H9 (cell line): ENCODE results near the gene PRR7. TPM values are rescaled to one million over a fixed set of nuclear protein-coding genes. Genes with fewer than 3 reads are reported as not detected.
A peak's percentile ranks its signal among the peaks of the same experiment; 100 is the strongest.

Experiments used
- DNase-seq: peaks from one replicate; pipeline ENCODE4 v3.0.0-alpha.2; 2017
- H2AFZ ChIP-seq: one replicate; pipeline ENCODE4 v1.6.1; 2013; ENCODE audit warnings: mild to moderate bottlenecking, low read length, control low read depth, moderate library complexity
- H2AK5ac ChIP-seq: 2 replicates; pipeline ENCODE4 v1.6.1; 2013; ENCODE audit warnings: low read length, control low read depth, mixed read lengths; ENCODE audit not compliant: insufficient read length
- H2BK120ac ChIP-seq: one replicate; pipeline ENCODE4 v1.6.1; 2013; ENCODE audit warnings: low read depth, mild to moderate bottlenecking, low read length, control low read depth, inconsistent platforms; ENCODE audit not compliant: poor library complexity, severe bottlenecking
- H2BK12ac ChIP-seq: 2 replicates; pipeline ENCODE4 v1.6.1; 2013; ENCODE audit warnings: low read length, control low read depth, mixed read lengths, low read depth; ENCODE audit not compliant: insufficient read length
- H2BK15ac ChIP-seq: 2 replicates; pipeline ENCODE4 v1.6.1; 2013; ENCODE audit warnings: low read depth, low read length, control low read depth
- H2BK20ac ChIP-seq: one replicate; pipeline ENCODE4 v1.6.1; 2013; ENCODE audit warnings: low read depth, mild to moderate bottlenecking, low read length, control low read depth, inconsistent platforms; ENCODE audit not compliant: poor library complexity, severe bottlenecking
- H2BK5ac ChIP-seq: 2 replicates; pipeline ENCODE4 v1.6.1; 2013; ENCODE audit warnings: low read length, control low read depth, mixed read lengths; ENCODE audit not compliant: insufficient read length
- H3K14ac ChIP-seq: 2 replicates; pipeline ENCODE4 v1.6.1; 2013; ENCODE audit warnings: low read length, control low read depth; ENCODE audit not compliant: insufficient read depth
- H3K18ac ChIP-seq: 2 replicates; pipeline ENCODE4 v1.6.1; 2013; ENCODE audit warnings: low read depth, mild to moderate bottlenecking, mixed read lengths, low read length, control low read depth; ENCODE audit not compliant: insufficient read length
- H3K23ac ChIP-seq: 2 replicates; pipeline ENCODE4 v1.6.1; 2013; ENCODE audit warnings: low read length, control low read depth, mixed read lengths, low read depth; ENCODE audit not compliant: insufficient read length
- H3K23me2 ChIP-seq: 2 replicates; pipeline ENCODE4 v1.6.1; 2013; ENCODE audit warnings: low read depth, mild to moderate bottlenecking, mixed read lengths, low read length, control low read depth; ENCODE audit not compliant: insufficient read length, poor library complexity, severe bottlenecking
- H3K27ac ChIP-seq: 2 replicates; pipeline ENCODE4 v1.5.1; 2013; ENCODE audit warnings: low read length, control low read depth, mixed read lengths, low read depth; ENCODE audit not compliant: insufficient read length
- H3K27me3 ChIP-seq: 2 replicates; pipeline ENCODE4 v1.6.1; 2013; ENCODE audit warnings: low read length, control low read depth, inconsistent platforms; ENCODE audit not compliant: insufficient read depth
- H3K4ac ChIP-seq: 2 replicates; pipeline ENCODE4 v1.6.1; 2013; ENCODE audit warnings: low read depth, mild to moderate bottlenecking, control low read depth, inconsistent platforms, low read length, moderate library complexity
- H3K4me1 ChIP-seq: 2 replicates; pipeline ENCODE4 v1.6.1; 2013; ENCODE audit warnings: low read length, control low read depth, inconsistent platforms; ENCODE audit not compliant: insufficient read depth
- H3K4me2 ChIP-seq: 2 replicates; pipeline ENCODE4 v1.6.1; 2013; ENCODE audit warnings: low read length, control low read depth, mixed read lengths; ENCODE audit not compliant: insufficient read length, insufficient read depth
- H3K56ac ChIP-seq: 2 replicates; pipeline ENCODE4 v1.6.1; 2013; ENCODE audit warnings: low read depth, mild to moderate bottlenecking, mixed read lengths, low read length, control low read depth; ENCODE audit not compliant: insufficient read length
- H3K79me1 ChIP-seq: 2 replicates; pipeline ENCODE4 v1.6.1; 2013; ENCODE audit warnings: low read depth, mild to moderate bottlenecking, moderate library complexity, low read length, control low read depth, inconsistent platforms; ENCODE audit not compliant: insufficient read depth, poor library complexity, severe bottlenecking
- H3K79me2 ChIP-seq: 2 replicates; pipeline ENCODE4 v1.6.1; 2013; ENCODE audit warnings: low read length, control low read depth, inconsistent platforms; ENCODE audit not compliant: insufficient read depth
- H3K9ac ChIP-seq: 2 replicates; pipeline ENCODE4 v1.6.1; 2013; ENCODE audit warnings: low read length, control low read depth, mixed read lengths; ENCODE audit not compliant: insufficient read length; ENCODE audit errors: extremely low read depth
- H3K9me3 ChIP-seq: one replicate; pipeline ENCODE4 v1.6.1; 2013; ENCODE audit warnings: low read depth, low read length, inconsistent platforms; ENCODE audit not compliant: control insufficient read depth
- H3T11ph ChIP-seq: one replicate; pipeline ENCODE4 v1.6.1; 2013; ENCODE audit warnings: mild to moderate bottlenecking, low read length, control low read depth, inconsistent platforms
- H4K20me1 ChIP-seq: one replicate; pipeline ENCODE4 v1.6.1; 2013; ENCODE audit not compliant: control insufficient read depth, insufficient read length, insufficient read depth
- H4K5ac ChIP-seq: 2 replicates; pipeline ENCODE4 v1.6.1; 2013; ENCODE audit warnings: low read depth, mild to moderate bottlenecking, mixed read lengths, low read length, control low read depth; ENCODE audit not compliant: insufficient read length
- H4K8ac ChIP-seq: replicated peaks from 2 replicates; pipeline ENCODE4 v1.6.1; 2013; ENCODE audit warnings: low read length, control low read depth, mixed read lengths, low read depth; ENCODE audit not compliant: insufficient read length
- H4K91ac ChIP-seq: 2 replicates; pipeline ENCODE4 v1.6.1; 2013; ENCODE audit warnings: low read depth, mild to moderate bottlenecking, moderate library complexity, mixed read lengths, low read length, control low read depth; ENCODE audit not compliant: insufficient read length
- H3K27ac Mint-ChIP-seq, 3 experiments: 2 replicates in 2 of 3; 3 replicates in 1 of 3; pipeline ENCODE4 v1.8.0; 2020 to 2021; ENCODE audit warnings: mixed read lengths in 3 of 3, mild to moderate bottlenecking in 1 of 3, moderate library complexity in 1 of 3
- H3K27me3 Mint-ChIP-seq: 2 replicates; pipeline ENCODE4 v1.8.0; 2021; ENCODE audit warnings: low read depth, mild to moderate bottlenecking, moderate library complexity, mixed read lengths
- H3K36me3 Mint-ChIP-seq, 3 experiments: 2 replicates in 2 of 3; 3 replicates in 1 of 3; pipeline ENCODE4 v1.8.0; 2020 to 2021; ENCODE audit warnings: low read depth in 3 of 3, mixed read lengths in 3 of 3; ENCODE audit not compliant: insufficient read depth in 1 of 3
- H3K4me1 Mint-ChIP-seq, 2 experiments: 2 replicates each; pipeline ENCODE4 v1.8.0; 2020; ENCODE audit warnings: mixed read lengths in 2 of 2
- H3K4me3 Mint-ChIP-seq, 2 experiments: 2 replicates in 1 of 2; 3 replicates in 1 of 2; pipeline ENCODE4 v1.8.0; 2020 to 2021; ENCODE audit warnings: mild to moderate bottlenecking in 2 of 2, mixed read lengths in 2 of 2, moderate library complexity in 1 of 2
- H3K9me3 Mint-ChIP-seq, 2 experiments: 2 replicates in 1 of 2; 3 replicates in 1 of 2; pipeline ENCODE4 v1.8.0; 2020; ENCODE audit warnings: mild to moderate bottlenecking in 2 of 2, mixed read lengths in 2 of 2, moderate library complexity in 1 of 2
- WGBS: extraction: QIAGEN DNeasy Blood & Tissue Kit; methylation state at CpG from one replicate; pipeline ENCODE4 v1.1.7; 2013; ENCODE audit warnings: missing lambda C conversion rate, low lambda C conversion rate, mixed read lengths; ENCODE audit not compliant: insufficient read length; ENCODE audit errors: extremely low coverage; 5-methylcytosine and 5-hydroxymethylcytosine counted together
- total RNA-seq: library from RNA; stranded (reverse); gene quantifications from 2 replicates; pipeline ENCODE4 v1.2.1, GENCODE V29; 2021
- TF ChIP-seq, protein P1 (sequence below): fragments of 200-600 bp; sonication (generic); conservative IDR thresholded peaks from 3 replicates; pipeline ENCODE4 v1.8.0; 2021; ENCODE audit warnings: antibody characterized with exemption, mild to moderate bottlenecking

The PRR7 gene
- total RNA-seq, 1 experiment from 2014 or later, result 9.6 TPM

DNA sequence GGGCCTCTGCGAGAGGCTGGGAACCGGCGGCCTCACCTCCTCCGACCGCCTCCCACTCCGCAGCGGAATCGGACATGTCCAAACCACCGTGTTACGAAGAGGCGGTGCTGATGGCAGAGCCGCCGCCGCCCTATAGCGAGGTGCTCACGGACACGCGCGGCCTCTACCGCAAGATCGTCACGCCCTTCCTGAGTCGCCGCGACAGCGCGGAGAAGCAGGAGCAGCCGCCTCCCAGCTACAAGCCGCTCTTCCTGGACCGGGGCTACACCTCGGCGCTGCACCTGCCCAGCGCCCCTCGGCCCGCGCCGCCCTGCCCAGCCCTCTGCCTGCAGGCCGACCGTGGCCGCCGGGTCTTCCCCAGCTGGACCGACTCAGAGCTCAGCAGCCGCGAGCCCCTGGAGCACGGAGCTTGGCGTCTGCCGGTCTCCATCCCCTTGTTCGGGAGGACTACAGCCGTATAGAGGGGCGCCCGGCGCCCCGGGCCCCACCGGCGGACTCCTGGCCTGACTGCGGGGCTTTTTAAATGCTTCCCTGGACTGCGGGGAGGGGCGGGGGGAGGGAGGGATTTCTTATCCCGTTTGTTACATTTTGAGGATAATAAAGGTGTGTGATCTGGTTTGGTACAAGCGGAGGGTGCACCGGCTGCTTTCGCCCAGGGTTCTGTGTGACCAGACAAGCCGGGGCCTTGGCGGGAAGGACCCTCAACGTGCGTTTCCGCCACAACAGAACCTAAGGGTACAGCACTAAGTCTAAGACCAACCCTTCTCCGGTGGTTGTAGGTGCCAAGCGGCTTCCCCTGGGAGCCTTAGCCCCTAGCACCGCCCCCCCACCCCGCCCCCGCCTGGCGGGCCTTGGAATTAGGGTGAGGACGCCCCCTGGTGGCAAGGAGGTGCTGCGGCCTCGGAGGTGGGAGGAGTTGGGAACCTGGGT lies 9.3 kb downstream of the PRR7 start:
- H3K79me2 ChIP-seq, result no peaks in the 10 kb centered on the region
- peaks cover 4% of the 10 kb centered on the region; the same call in 1 of the 2 replicates for H3K27me3 ChIP-seq
- H3T11ph ChIP-seq, result no peak overlapping the region
- H2BK5ac ChIP-seq, result no peak overlapping the region
- peak overlapping the region; percentile 65 to 97 (median 96); a peak in 6 of 7 replicates for H3K27ac Mint-ChIP-seq
- H2AFZ ChIP-seq, result no peak overlapping the region
- no peak overlapping the region for H2BK20ac ChIP-seq
- no peak overlapping the region for H2BK12ac ChIP-seq
- TF ChIP-seq, protein P1, sequence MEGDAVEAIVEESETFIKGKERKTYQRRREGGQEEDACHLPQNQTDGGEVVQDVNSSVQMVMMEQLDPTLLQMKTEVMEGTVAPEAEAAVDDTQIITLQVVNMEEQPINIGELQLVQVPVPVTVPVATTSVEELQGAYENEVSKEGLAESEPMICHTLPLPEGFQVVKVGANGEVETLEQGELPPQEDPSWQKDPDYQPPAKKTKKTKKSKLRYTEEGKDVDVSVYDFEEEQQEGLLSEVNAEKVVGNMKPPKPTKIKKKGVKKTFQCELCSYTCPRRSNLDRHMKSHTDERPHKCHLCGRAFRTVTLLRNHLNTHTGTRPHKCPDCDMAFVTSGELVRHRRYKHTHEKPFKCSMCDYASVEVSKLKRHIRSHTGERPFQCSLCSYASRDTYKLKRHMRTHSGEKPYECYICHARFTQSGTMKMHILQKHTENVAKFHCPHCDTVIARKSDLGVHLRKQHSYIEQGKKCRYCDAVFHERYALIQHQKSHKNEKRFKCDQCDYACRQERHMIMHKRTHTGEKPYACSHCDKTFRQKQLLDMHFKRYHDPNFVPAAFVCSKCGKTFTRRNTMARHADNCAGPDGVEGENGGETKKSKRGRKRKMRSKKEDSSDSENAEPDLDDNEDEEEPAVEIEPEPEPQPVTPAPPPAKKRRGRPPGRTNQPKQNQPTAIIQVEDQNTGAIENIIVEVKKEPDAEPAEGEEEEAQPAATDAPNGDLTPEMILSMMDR, result peak; percentile 98
- peak overlapping the region; percentile 98 for H3K14ac ChIP-seq
- H3K9ac ChIP-seq, result peak overlapping the region; percentile 66
- peaks cover 14% of the 10 kb centered on the region for H3K23me2 ChIP-seq
- no peak overlapping the region for H2BK15ac ChIP-seq
- no peak overlapping the region for H3K23ac ChIP-seq
- no peaks in the 10 kb centered on the region; a peak in 1 of 5 replicates for H3K9me3 Mint-ChIP-seq
- peaks cover 23 to 31% of the 10 kb centered on the region in 2 experiments for H3K4me1 Mint-ChIP-seq
- H3K4me2 ChIP-seq, result peak overlapping the region; percentile 73
- H4K91ac ChIP-seq, result no peak overlapping the region
- peak; percentile 95 for DNase-seq
- H3K4me3 Mint-ChIP-seq, result peak overlapping the region; percentile 72 to 86
- no peaks in the 10 kb centered on the region for H4K20me1 ChIP-seq
- H3K18ac ChIP-seq, result peak overlapping the region; percentile 92
- WGBS, result no CpG with 5 or more reads among the region's 76 CpGs
- H3K4me1 ChIP-seq, result no peaks in the 10 kb centered on the region
- H2AK5ac ChIP-seq, result no peak overlapping the region
- no peak overlapping the region for H4K5ac ChIP-seq
- peaks cover 18 to 46% (median 37%) of the 10 kb centered on the region in 3 experiments for H3K36me3 Mint-ChIP-seq
- H3K79me1 ChIP-seq, result no peaks in the 10 kb centered on the region
- no peak overlapping the region for H3K56ac ChIP-seq
- no peak overlapping the region; the same call in 1 of the 2 replicates for H3K4ac ChIP-seq
- H3K27me3 Mint-ChIP-seq, result peaks cover 18% of the 10 kb centered on the region
- H2BK120ac ChIP-seq, result peak overlapping the region; percentile 26
- no peak overlapping the region for H4K8ac ChIP-seq
- H3K27ac ChIP-seq, result no peak overlapping the region
- no peaks in the 10 kb centered on the region for H3K9me3 ChIP-seq
